ENCODE measurements around the gene PPCDC.

Gene PPCDC

GRCh38 chr15:75045332-75046015 lies 22.1 kb downstream of the PPCDC start:
- Histone ChIP-seq H3K9me3 (replicated peaks in 1 of 2; ENCODE audit: control insufficient read depth in 2 of 2, insufficient read depth in 1 of 2, low read depth in 1 of 2, low read length in 2 of 2) (no peaks in the 10 kb centered on the region), H4K8ac (ENCODE audit: low read depth, low read length) (no peak overlapping the region), H3K4me2 (ENCODE audit: insufficient read depth, low read length, poor library complexity, severe bottlenecking) (no peak overlapping the region), H3K23ac (ENCODE audit: low read depth, low read length, poor library complexity) (no peak overlapping the region), H2BK15ac (ENCODE audit: low read length) (no peak overlapping the region), H3K4me3 (ENCODE audit: low read length in 2 of 2) (no peak overlapping the region), H3K27ac (replicated peaks; ENCODE audit: low read length) (no peak overlapping the region), H3K79me1 (ENCODE audit: low read depth, low read length) (peaks cover 3% of the 10 kb centered on the region), H3K36me3 (replicated peaks in 1 of 2; ENCODE audit: control insufficient read depth in 2 of 2, insufficient read depth in 2 of 2, low read length in 2 of 2) (peaks cover 0 to 62% of the 10 kb centered on the region in 2 donors), H3K18ac (ENCODE audit: low read length) (no peak overlapping the region), H3K14ac (ENCODE audit: low read length) (no peak overlapping the region), H2AFZ (ENCODE audit: low read length) (no peak overlapping the region), H2BK12ac (ENCODE audit: low read length) (no peak overlapping the region), H3K4me1 (ENCODE audit: control insufficient read depth in 2 of 2, insufficient read depth in 1 of 2, low read depth in 1 of 2, low read length in 2 of 2) (peaks cover 7 to 17% of the 10 kb centered on the region in 2 donors), H3K9ac (ENCODE audit: low read depth, low read length, poor library complexity) (no peak overlapping the region), H4K91ac (ENCODE audit: low read depth, low read length, poor library complexity) (no peak overlapping the region), H3K27me3 (ENCODE audit: control insufficient read depth in 3 of 3, insufficient read depth in 3 of 3, low read depth in 1 of 3, low read length in 3 of 3) (no peaks in the 10 kb centered on the region), H2BK120ac (ENCODE audit: low read depth, low read length) (no peak overlapping the region), H3K4ac (ENCODE audit: low read length) (no peak overlapping the region), H2BK5ac (ENCODE audit: low read length) (no peak overlapping the region), H2AK5ac (ENCODE audit: low read depth, low read length) (no peak overlapping the region)
- no peak for DNase-seq (ENCODE audit: low spot score)
- WGBS, 2 donors (ENCODE audit: extremely low coverage in 2 of 2, insufficient read length in 2 of 2, insufficient replicate concordance in 1 of 2): no CpG with 5 or more reads among the region's 6 CpGs

- DNase-seq (ENCODE audit: low spot score): no peak
- no peak overlapping the region for H3K14ac ChIP-seq (ENCODE audit: low read length)
These were observed 25.0 kb downstream of the PPCDC start for GRCh38 chr15:75048394-75048793.

GRCh38 chr15:75049392-75049791 lies 26.0 kb downstream of the PPCDC start:
- Histone ChIP-seq H2BK120ac (ENCODE audit: low read depth, low read length) (no peak overlapping the region), H3K4me2 (ENCODE audit: insufficient read depth, low read length, poor library complexity, severe bottlenecking) (no peak overlapping the region), H2AFZ (ENCODE audit: low read length) (no peak overlapping the region), H4K8ac (ENCODE audit: low read depth, low read length) (no peak overlapping the region), H3K14ac (ENCODE audit: low read length) (no peak overlapping the region), H2BK5ac (ENCODE audit: low read length) (no peak overlapping the region), H3K4me1 (ENCODE audit: control insufficient read depth in 2 of 2, insufficient read depth in 1 of 2, low read depth in 1 of 2, low read length in 2 of 2) (peaks cover 7 to 17% of the 10 kb centered on the region in 2 donors), H4K91ac (ENCODE audit: low read depth, low read length, poor library complexity) (no peak overlapping the region), H3K36me3 (replicated peaks in 1 of 2; ENCODE audit: control insufficient read depth in 2 of 2, insufficient read depth in 2 of 2, low read length in 2 of 2) (peaks cover 0 to 36% of the 10 kb centered on the region in 2 donors), H3K27me3 (ENCODE audit: control insufficient read depth in 3 of 3, insufficient read depth in 3 of 3, low read depth in 1 of 3, low read length in 3 of 3) (no peaks in the 10 kb centered on the region), H2BK12ac (ENCODE audit: low read length) (no peak overlapping the region), H3K9me3 (replicated peaks in 1 of 2; ENCODE audit: control insufficient read depth in 2 of 2, insufficient read depth in 1 of 2, low read depth in 1 of 2, low read length in 2 of 2) (no peaks in the 10 kb centered on the region), H3K79me1 (ENCODE audit: low read depth, low read length) (peaks cover 3% of the 10 kb centered on the region), H2AK5ac (ENCODE audit: low read depth, low read length) (no peak overlapping the region), H3K23ac (ENCODE audit: low read depth, low read length, poor library complexity) (no peak overlapping the region), H2BK15ac (ENCODE audit: low read length) (no peak overlapping the region), H3K4ac (ENCODE audit: low read length) (no peak overlapping the region), H3K18ac (ENCODE audit: low read length) (no peak overlapping the region), H3K9ac (ENCODE audit: low read depth, low read length, poor library complexity) (no peak overlapping the region), H3K27ac (replicated peaks; ENCODE audit: low read length) (no peak overlapping the region), H3K4me3 (ENCODE audit: low read length in 2 of 2) (no peak overlapping the region)
- WGBS, 2 donors (ENCODE audit: extremely low coverage in 2 of 2, insufficient read length in 2 of 2, insufficient replicate concordance in 1 of 2): no CpG with 5 or more reads among the region's 11 CpGs
- DNase-seq (ENCODE audit: low spot score): no peak

More at GRCh38 chr15:75048394-75048793, 25.0 kb downstream of the PPCDC start:
- Histone ChIP-seq H3K4me3 (ENCODE audit: low read length in 2 of 2) (no peak overlapping the region), H3K4ac (ENCODE audit: low read length) (no peak overlapping the region), H4K91ac (ENCODE audit: low read depth, low read length, poor library complexity) (no peak overlapping the region), H2BK15ac (ENCODE audit: low read length) (peak overlapping the region; percentile 20), H3K9me3 (replicated peaks in 1 of 2; ENCODE audit: control insufficient read depth in 2 of 2, insufficient read depth in 1 of 2, low read depth in 1 of 2, low read length in 2 of 2) (no peaks in the 10 kb centered on the region), H4K8ac (ENCODE audit: low read depth, low read length) (no peak overlapping the region), H3K79me1 (ENCODE audit: low read depth, low read length) (peaks cover 3% of the 10 kb centered on the region), H3K23ac (ENCODE audit: low read depth, low read length, poor library complexity) (no peak overlapping the region), H3K18ac (ENCODE audit: low read length) (peak overlapping the region; percentile 27), H3K36me3 (replicated peaks in 1 of 2; ENCODE audit: control insufficient read depth in 2 of 2, insufficient read depth in 2 of 2, low read length in 2 of 2) (peaks cover 0 to 45% of the 10 kb centered on the region in 2 donors), H2AK5ac (ENCODE audit: low read depth, low read length) (peak overlapping the region; percentile 16), H2BK5ac (ENCODE audit: low read length) (no peak overlapping the region), H3K27me3 (ENCODE audit: control insufficient read depth in 3 of 3, insufficient read depth in 3 of 3, low read depth in 1 of 3, low read length in 3 of 3) (no peaks in the 10 kb centered on the region), H3K4me2 (ENCODE audit: insufficient read depth, low read length, poor library complexity, severe bottlenecking) (no peak overlapping the region), H3K9ac (ENCODE audit: low read depth, low read length, poor library complexity) (no peak overlapping the region), H3K27ac (replicated peaks; ENCODE audit: low read length) (no peak overlapping the region), H2AFZ (ENCODE audit: low read length) (no peak overlapping the region), H2BK120ac (ENCODE audit: low read depth, low read length) (no peak overlapping the region), H3K4me1 (ENCODE audit: control insufficient read depth in 2 of 2, insufficient read depth in 1 of 2, low read depth in 1 of 2, low read length in 2 of 2) (peaks cover 7 to 17% of the 10 kb centered on the region in 2 donors), H2BK12ac (ENCODE audit: low read length) (no peak overlapping the region)
- no CpG with 5 or more reads among the region's 10 CpGs for WGBS, 2 donors (ENCODE audit: extremely low coverage in 2 of 2, insufficient read length in 2 of 2, insufficient replicate concordance in 1 of 2)

- H3K9ac ChIP-seq (ENCODE audit: low read depth, low read length, poor library complexity): no peak overlapping the region
- no peak for DNase-seq (ENCODE audit: low spot score)
These were observed 26.9 kb downstream of the PPCDC start for GRCh38 chr15:75050283-75050682.

More at GRCh38 chr15:75050283-75050682, 26.9 kb downstream of the PPCDC start:
- H3K4me2 ChIP-seq (ENCODE audit: insufficient read depth, low read length, poor library complexity, severe bottlenecking): no peak overlapping the region
- H2BK5ac ChIP-seq (ENCODE audit: low read length): peak overlapping the region; percentile 40
- H3K27ac ChIP-seq (replicated peaks; ENCODE audit: low read length): no peak overlapping the region
- H3K36me3 ChIP-seq (replicated peaks in 1 of 2; ENCODE audit: control insufficient read depth in 2 of 2, insufficient read depth in 2 of 2, low read length in 2 of 2): peaks cover 0 to 27% of the 10 kb centered on the region in 2 donors
- H3K18ac ChIP-seq (ENCODE audit: low read length): no peak overlapping the region
- H3K23ac ChIP-seq (ENCODE audit: low read depth, low read length, poor library complexity): no peak overlapping the region
- no peak overlapping the region for H3K4ac ChIP-seq (ENCODE audit: low read length)
- peak overlapping the region; percentile 31 for H3K14ac ChIP-seq (ENCODE audit: low read length)
- peaks cover 7 to 17% of the 10 kb centered on the region in 2 donors for H3K4me1 ChIP-seq (ENCODE audit: control insufficient read depth in 2 of 2, insufficient read depth in 1 of 2, low read depth in 1 of 2, low read length in 2 of 2)
- no peak overlapping the region for H2AK5ac ChIP-seq (ENCODE audit: low read depth, low read length)
- no peak overlapping the region for H2BK12ac ChIP-seq (ENCODE audit: low read length)
- no peak overlapping the region for H3K4me3 ChIP-seq (ENCODE audit: low read length in 2 of 2)
- no peaks in the 10 kb centered on the region for H3K27me3 ChIP-seq (ENCODE audit: control insufficient read depth in 3 of 3, insufficient read depth in 3 of 3, low read depth in 1 of 3, low read length in 3 of 3)
- WGBS, 2 donors (ENCODE audit: extremely low coverage in 2 of 2, insufficient read length in 2 of 2, insufficient replicate concordance in 1 of 2): no CpG with 5 or more reads among the region's 2 CpGs
- no peak overlapping the region for H2BK120ac ChIP-seq (ENCODE audit: low read depth, low read length)
- H4K8ac ChIP-seq (ENCODE audit: low read depth, low read length): no peak overlapping the region
- H4K91ac ChIP-seq (ENCODE audit: low read depth, low read length, poor library complexity): no peak overlapping the region
- no peak overlapping the region for H2AFZ ChIP-seq (ENCODE audit: low read length)
- H3K79me1 ChIP-seq (ENCODE audit: low read depth, low read length): peaks cover 3% of the 10 kb centered on the region
- H3K9me3 ChIP-seq (replicated peaks in 1 of 2; ENCODE audit: control insufficient read depth in 2 of 2, insufficient read depth in 1 of 2, low read depth in 1 of 2, low read length in 2 of 2): no peaks in the 10 kb centered on the region
- H2BK15ac ChIP-seq (ENCODE audit: low read length): no peak overlapping the region

Measured in neuronal stem cell (in vitro differentiated cells).